ENCODE measurements around the gene DENND10. TPM values are rescaled to one million over a fixed set of nuclear protein-coding genes. Genes with fewer than 3 reads are reported as not detected.

DENND10 gene
- total and polyA plus RNA-seq, 4 donors = 17.9 to 37.7 (median 27.3) TPM

GRCh38 chr10:119132521-119133345 is 28.8 kb downstream of the DENND10 start:
- Histone ChIP-seq H3K27ac (ENCODE audit: low read depth in 1 of 2, low read length in 2 of 2) (peak overlapping the region; percentile 67 to 94), H3K4me3 (ENCODE audit: low read depth in 1 of 3, low read length in 3 of 3) (no peak overlapping the region), H3K4me1 (ENCODE audit: control insufficient read depth in 4 of 4, insufficient read depth in 4 of 4, low read length in 3 of 4) (peaks cover 3 to 29% (median 23%) of the 10 kb centered on the region in 4 donors), H3K36me3 (ENCODE audit: control insufficient read depth in 4 of 4, insufficient read depth in 3 of 4, low read depth in 1 of 4, low read length in 3 of 4) (peaks cover 2 to 21% (median 8%) of the 10 kb centered on the region in 4 donors), H3K27me3 (ENCODE audit: control insufficient read depth in 4 of 4, insufficient read depth in 4 of 4, low read length in 3 of 4) (no peaks in the 10 kb centered on the region), H3K9me3 (ENCODE audit: control insufficient read depth in 4 of 4, low read length in 3 of 4) (no peaks in the 10 kb centered on the region), H3K9ac (ENCODE audit: low read depth in 1 of 2, low read length in 2 of 2) (peak overlapping the region in 1 of 2 donors; percentile 14)
- 90% methylated on average over 14 of the region's 14 CpGs for WGBS
- DNase-seq (ENCODE audit: low spot score) = no peak
- TF ChIP-seq JUND (IDR thresholded peaks at IDR 0.05) (no peak), REST (IDR thresholded peaks at IDR 0.05) (no peak), RAD21 (IDR thresholded peaks at IDR 0.05) (no peak), GABPA (IDR thresholded peaks at IDR 0.05 in 1 of 2, conservative IDR thresholded peaks at IDR 0.05 in 1 of 2) (no peak), NR2F2 (IDR thresholded peaks at IDR 0.05) (no peak), ATF3 (IDR thresholded peaks at IDR 0.05) (no peak), HNF4G (IDR thresholded peaks at IDR 0.05) (no peak), SP1 (IDR thresholded peaks at IDR 0.05) (no peak), RXRA (IDR thresholded peaks at IDR 0.05) (no peak), MAX (IDR thresholded peaks at IDR 0.05) (no peak), CTCF (IDR thresholded peaks at IDR 0.05; ENCODE audit: low read depth, low read length, missing input control) (no peak), EGR1 (IDR thresholded peaks at IDR 0.05; ENCODE audit: low read depth in 2 of 2) (no peak), YY1 (IDR thresholded peaks at IDR 0.05) (no peak), TAF1 (conservative IDR thresholded peaks at IDR 0.05) (no peak), HNF4A (conservative IDR thresholded peaks at IDR 0.05) (no peak), FOXA1 (IDR thresholded peaks at IDR 0.05) (no peak), ZBTB33 (IDR thresholded peaks at IDR 0.05) (no peak), FOXA2 (IDR thresholded peaks at IDR 0.05) (no peak)
